GM23248 (cell line): ENCODE data around the gene FGF1. TPM values are rescaled to one million over a fixed set of nuclear protein-coding genes. Genes with fewer than 3 reads are reported as not detected.
A peak's percentile ranks its signal among the peaks of the same experiment; 100 is the strongest.

Experiments used
- DNase-seq: peaks from one replicate; pipeline ENCODE4 v3.0.0-alpha.2; 2015
- H2AFZ ChIP-seq: fragments of 200-600 bp; sonication (generic); 2 replicates; pipeline ENCODE4 v1.6.1; 2016; ENCODE audit warnings: antibody characterized with exemption
- H3F3A ChIP-seq: fragments of 200-600 bp; sonication (generic); 2 replicates; pipeline ENCODE4 v1.6.1; 2016; ENCODE audit warnings: mild to moderate bottlenecking, antibody characterized with exemption, mixed run types; ENCODE audit not compliant: insufficient read depth
- H3K27ac ChIP-seq: fragments of 200-600 bp; sonication (generic); 2 replicates; pipeline ENCODE4 v1.5.1; 2016; ENCODE audit warnings: mild to moderate bottlenecking
- H3K27me3 ChIP-seq: fragments of 200-600 bp; sonication (generic); replicated peaks from 2 replicates; pipeline ENCODE4 v1.6.1; 2016; ENCODE audit warnings: mild to moderate bottlenecking; ENCODE audit not compliant: insufficient read depth
- H3K36me3 ChIP-seq: fragments of 200-600 bp; sonication (generic); 2 replicates; pipeline ENCODE4 v1.6.1; 2016; ENCODE audit warnings: low read depth, mild to moderate bottlenecking
- H3K4me1 ChIP-seq: fragments of 200-600 bp; sonication (generic); 2 replicates; pipeline ENCODE4 v1.6.1; 2016; ENCODE audit warnings: mild to moderate bottlenecking; ENCODE audit not compliant: insufficient read depth
- H3K4me2 ChIP-seq: fragments of 200-600 bp; sonication (generic); one replicate; pipeline ENCODE4 v1.6.1; 2016; ENCODE audit warnings: mild to moderate bottlenecking; ENCODE audit not compliant: unreplicated experiment
- H3K4me3 ChIP-seq: fragments of 200-600 bp; sonication (generic); 2 replicates; pipeline ENCODE4 v1.5.1; 2016; ENCODE audit warnings: mild to moderate bottlenecking
- H3K79me2 ChIP-seq: fragments of 200-600 bp; sonication (generic); 2 replicates; pipeline ENCODE4 v1.6.1; 2016; ENCODE audit warnings: mild to moderate bottlenecking; ENCODE audit not compliant: insufficient read depth
- H3K9ac ChIP-seq: fragments of 200-600 bp; sonication (generic); 2 replicates; pipeline ENCODE4 v1.6.1; 2016; ENCODE audit warnings: mild to moderate bottlenecking
- H3K9me2 ChIP-seq: fragments of 200-600 bp; sonication (generic); 2 replicates; pipeline ENCODE4 v1.6.1; 2016; ENCODE audit warnings: mixed run types, mild to moderate bottlenecking, moderate library complexity; ENCODE audit not compliant: insufficient read depth
- H3K9me3 ChIP-seq: fragments of 200-600 bp; sonication (generic); one replicate; pipeline ENCODE4 v1.6.1; 2017; ENCODE audit warnings: low read depth
- H4K20me1 ChIP-seq: fragments of 200-600 bp; sonication (generic); 2 replicates; pipeline ENCODE4 v1.6.0; 2016; ENCODE audit not compliant: insufficient read depth
- EZH2 ChIP-seq: fragments of 200-600 bp; sonication (generic); IDR thresholded peaks from 2 replicates; pipeline ENCODE4 v1.6.1; 2018; ENCODE audit warnings: antibody characterized with exemption, mild to moderate bottlenecking; ENCODE audit not compliant: insufficient read depth, poor library complexity, severe bottlenecking
- EZH2phosphoT487 ChIP-seq: fragments of 200-600 bp; sonication (generic); IDR thresholded peaks from 2 replicates; pipeline ENCODE4 v1.6.1; 2018; ENCODE audit warnings: antibody characterized with exemption, moderate library complexity, mild to moderate bottlenecking, low read depth; ENCODE audit not compliant: insufficient read depth
- WGBS, 2 experiments: methylation state at CpG; one replicate each; pipeline ENCODE4 v1.1.6; 2015 to 2017; ENCODE audit warnings: low lambda C conversion rate in 2 of 2, low coverage in 1 of 2; ENCODE audit errors: missing lambda C conversion rate in 2 of 2; 5-methylcytosine and 5-hydroxymethylcytosine counted together
- in situ Hi-C: fragments of 300-500 bp; cut with MboI; formaldehyde crosslinking; loops from 2 replicates; pipeline ENCODE4 v1.15.0; 2020
- polyA plus RNA-seq: library from polyadenylated mRNA; unstranded; fragments of >200 nt; fragmentation: Nextera tagmentation; extraction: Ambion mirVana; gene quantifications from 2 replicates; pipeline ENCODE4 v1.2.1, GENCODE V29; 2016
- total RNA-seq: library from RNA; depleted of rRNA; stranded (reverse); fragments of >200 nt; shearing (Covaris generic); gene quantifications from 2 replicates; pipeline ENCODE4 v1.2.3, GENCODE V29; 2014

Gene FGF1
- total and polyA plus RNA-seq, 2 experiments from 2014 or later = 13.8 to 29.6 TPM

GRCh38 chr5:142584891-142585290 is 101.0 kb downstream of the FGF1 start:
- H4K20me1 ChIP-seq = no peaks in the 10 kb centered on the region
- no peaks in the 10 kb centered on the region for H3K9me2 ChIP-seq
- TF ChIP-seq EZH2 = no peak
- TF ChIP-seq EZH2phosphoT487 = no peak
- 13 to 22% methylated on average over 1 of the region's 1 CpG for WGBS, 2 experiments
- H3K4me2 ChIP-seq = no peak overlapping the region
- in situ Hi-C loops = no loop called here
- peaks cover 5% of the 10 kb centered on the region; the same call in 1 of the 2 replicates for H3K4me1 ChIP-seq
- H3F3A ChIP-seq = peaks cover 7% of the 10 kb centered on the region; the same call in 1 of the 2 replicates
- H3K27ac ChIP-seq = no peak overlapping the region
- H3K27me3 ChIP-seq = no peaks in the 10 kb centered on the region
- H3K9me3 ChIP-seq = no peaks in the 10 kb centered on the region
- H3K36me3 ChIP-seq = no peaks in the 10 kb centered on the region
- H3K4me3 ChIP-seq = no peak overlapping the region
- no peaks in the 10 kb centered on the region for H3K79me2 ChIP-seq
- peak; percentile 67 for DNase-seq
- no peak overlapping the region for H2AFZ ChIP-seq
- H3K9ac ChIP-seq = no peak overlapping the region

- H3K79me2 ChIP-seq = no peaks in the 10 kb centered on the region
- H3K4me3 ChIP-seq = no peak overlapping the region
- no peaks in the 10 kb centered on the region for H3K9me3 ChIP-seq
- no peak overlapping the region for H3K27ac ChIP-seq
- 83% methylated on average over 3 of the region's 3 CpGs for WGBS, 2 experiments
- no peak overlapping the region for H3K4me2 ChIP-seq
- no peak overlapping the region for H2AFZ ChIP-seq
- no peak overlapping the region for H3K9ac ChIP-seq
- DNase-seq = no peak
- no peaks in the 10 kb centered on the region for H3K4me1 ChIP-seq
- H3K9me2 ChIP-seq = no peaks in the 10 kb centered on the region
- TF ChIP-seq EZH2 (no peak), EZH2phosphoT487 (no peak)
- H4K20me1 ChIP-seq = no peaks in the 10 kb centered on the region
- in situ Hi-C loops = no loop called here
- no peaks in the 10 kb centered on the region for H3K27me3 ChIP-seq
- no peaks in the 10 kb centered on the region for H3F3A ChIP-seq
- no peaks in the 10 kb centered on the region for H3K36me3 ChIP-seq
Measured at GRCh38 chr5:142578161-142578830, 107.6 kb downstream of the FGF1 start.

- Histone ChIP-seq H3K27ac (no peak overlapping the region), H3K9me3 (no peaks in the 10 kb centered on the region), H3K9ac (no peak overlapping the region), H3K4me1 (no peaks in the 10 kb centered on the region), H3K79me2 (no peaks in the 10 kb centered on the region), H3F3A (no peaks in the 10 kb centered on the region), H3K4me2 (no peak overlapping the region), H3K4me3 (no peak overlapping the region), H3K27me3 (no peaks in the 10 kb centered on the region), H3K36me3 (no peaks in the 10 kb centered on the region), H2AFZ (no peak overlapping the region), H4K20me1 (no peaks in the 10 kb centered on the region), H3K9me2 (no peaks in the 10 kb centered on the region)
- in situ Hi-C loops = no loop called here
- DNase-seq = no peak
- 85 to 89% methylated on average over 1 of the region's 1 CpG for WGBS, 2 experiments
- no peak for TF ChIP-seq EZH2
Measured at GRCh38 chr5:142576804-142577203, 109.1 kb downstream of the FGF1 start.

GRCh38 chr5:142576303-142576702 is 109.6 kb downstream of the FGF1 start:
- no peak for TF ChIP-seq EZH2phosphoT487
- TF ChIP-seq EZH2 = no peak
- H3K4me1 ChIP-seq = no peaks in the 10 kb centered on the region
- H3K9me2 ChIP-seq = no peaks in the 10 kb centered on the region
- no peak overlapping the region for H3K4me2 ChIP-seq
- no peak overlapping the region for H3K9ac ChIP-seq
- no peak overlapping the region for H3K27ac ChIP-seq
- H2AFZ ChIP-seq = no peak overlapping the region
- no peaks in the 10 kb centered on the region for H3K27me3 ChIP-seq
- H3F3A ChIP-seq = no peaks in the 10 kb centered on the region
- H4K20me1 ChIP-seq = no peaks in the 10 kb centered on the region
- 81 to 83% methylated on average over 1 of the region's 1 CpG for WGBS, 2 experiments
- H3K79me2 ChIP-seq = no peaks in the 10 kb centered on the region
- H3K9me3 ChIP-seq = no peaks in the 10 kb centered on the region
- in situ Hi-C loops = no loop called here
- H3K4me3 ChIP-seq = no peak overlapping the region
- DNase-seq = no peak
- no peaks in the 10 kb centered on the region for H3K36me3 ChIP-seq

GRCh38 chr5:142572006-142572405 is 113.9 kb downstream of the FGF1 start:
- no peaks in the 10 kb centered on the region for H3K9me3 ChIP-seq
- no peak for TF ChIP-seq EZH2phosphoT487
- TF ChIP-seq EZH2 = no peak
- WGBS, 2 experiments = 95 to 96% methylated on average over 4 of the region's 4 CpGs

More at GRCh38 chr5:142572006-142572405, 113.9 kb downstream of the FGF1 start:
- Histone ChIP-seq H3K27ac (no peak overlapping the region), H3K36me3 (no peaks in the 10 kb centered on the region), H3K4me3 (no peak overlapping the region), H3K9ac (no peak overlapping the region), H3K4me2 (no peak overlapping the region), H3K9me2 (no peaks in the 10 kb centered on the region), H2AFZ (no peak overlapping the region), H4K20me1 (no peaks in the 10 kb centered on the region), H3K27me3 (no peaks in the 10 kb centered on the region), H3K79me2 (no peaks in the 10 kb centered on the region), H3F3A (peaks cover 11% of the 10 kb centered on the region; the same call in 1 of the 2 replicates), H3K4me1 (peaks cover 18% of the 10 kb centered on the region)
- no peak for DNase-seq
- in situ Hi-C loops = loop anchor here (25.0 kb wide), 1 partner anchor 560 kb away; the partner anchor contains the start of gene GNPDA1
